A549 (cell line): ENCODE results near the gene H2AZ2.

Experiments used
- CBX8 ChIP-seq: fragments of 200-600 bp; sonication (generic); IDR thresholded peaks from 2 replicates; pipeline ENCODE4 v1.6.1; 2016
- CTCF ChIP-seq: fragments of >200 bp; sonication (Bioruptor Twin); formaldehyde crosslinking; IDR thresholded peaks from 3 replicates; pipeline ENCODE4 v1.5.1; 2016
- EHMT2 ChIP-seq: fragments of 200-600 bp; sonication (generic); IDR thresholded peaks from 2 replicates; pipeline ENCODE4 v1.6.1; 2016; ENCODE audit warnings: antibody characterized with exemption, low read depth, mild to moderate bottlenecking, moderate library complexity
- EP300 ChIP-seq, 2 experiments: fragments of >200 bp; sonication (Bioruptor Twin); formaldehyde crosslinking; IDR thresholded peaks; 2 replicates in 1 of 2; 3 replicates in 1 of 2; pipeline ENCODE4 v1.6.1; 2016 to 2017
- ESRRA ChIP-seq: fragments of 150-350 bp; IDR thresholded peaks from 2 replicates; pipeline ENCODE4 v1.6.1; 2014; ENCODE audit warnings: mild to moderate bottlenecking, low read length, borderline replicate concordance
- GATA3 ChIP-seq: IDR thresholded peaks from 2 replicates; pipeline ENCODE4 v1.6.1; 2012; ENCODE audit warnings: borderline replicate concordance
- HOXB5 ChIP-seq: fragments of 250-450 bp; sonication (Bioruptor Pico); IDR thresholded peaks from 2 replicates; pipeline ENCODE4 v1.5.0; 2020; ENCODE audit warnings: mild to moderate bottlenecking, moderate library complexity
- PHF8 ChIP-seq: fragments of 200-600 bp; sonication (generic); IDR thresholded peaks from 2 replicates; pipeline ENCODE4 v1.6.1; 2016; ENCODE audit warnings: low read depth, mild to moderate bottlenecking, antibody characterized with exemption, moderate library complexity, borderline replicate concordance
- POLR2A ChIP-seq: IDR thresholded peaks from 2 replicates; pipeline ENCODE4 v1.6.1; 2012; ENCODE audit warnings: mild to moderate bottlenecking, low read length
- RAD21 ChIP-seq, 2 experiments: fragments of >200 bp in 1 of 2; sonication (Bioruptor Twin) in 1 of 2; formaldehyde crosslinking in 1 of 2; IDR thresholded peaks in 1 of 2; conservative IDR thresholded peaks in 1 of 2; 2 replicates in 1 of 2; 3 replicates in 1 of 2; pipeline ENCODE4 v1.6.1; 2012 to 2018; ENCODE audit warnings: inconsistent platforms in 1 of 2
- REST ChIP-seq: fragments of 200-600 bp; sonication (generic); IDR thresholded peaks from 2 replicates; pipeline ENCODE4 v1.6.1; 2016; ENCODE audit warnings: antibody characterized with exemption, mild to moderate bottlenecking, moderate library complexity
- SREBF2 ChIP-seq: fragments of 450-650 bp; IDR thresholded peaks from 2 replicates; pipeline ENCODE4 v1.6.1; 2014; ENCODE audit warnings: mild to moderate bottlenecking, moderate library complexity
- TP53 ChIP-seq: fragments of 250-450 bp; sonication (Bioruptor Pico); IDR thresholded peaks from 2 replicates; pipeline ENCODE4 v1.5.0; 2021; ENCODE audit warnings: mild to moderate bottlenecking, moderate library complexity

GRCh38 chr7:44811571-44811970, 36.3 kb downstream of the H2AZ2 start:
- TF ChIP-seq GATA3 (no peak), CTCF (no peak), PHF8 (no peak), RAD21 (conservative IDR thresholded peaks at IDR 0.05 in 1 of 2, IDR thresholded peaks at IDR 0.05 in 1 of 2) (no peak), HOXB5 (no peak), TP53 (CRISPR knock-in tag) (no peak), CBX8 (no peak), EHMT2 (no peak), POLR2A (no peak), ESRRA (no peak), REST (no peak), EP300 (IDR thresholded peaks at IDR 0.05) (no peak), SREBF2 (no peak)
